Measurements from ENCODE around the gene ILDR2.
A peak's percentile ranks its signal among the peaks of the same experiment; 100 is the strongest.

The ILDR2 gene, protein sequence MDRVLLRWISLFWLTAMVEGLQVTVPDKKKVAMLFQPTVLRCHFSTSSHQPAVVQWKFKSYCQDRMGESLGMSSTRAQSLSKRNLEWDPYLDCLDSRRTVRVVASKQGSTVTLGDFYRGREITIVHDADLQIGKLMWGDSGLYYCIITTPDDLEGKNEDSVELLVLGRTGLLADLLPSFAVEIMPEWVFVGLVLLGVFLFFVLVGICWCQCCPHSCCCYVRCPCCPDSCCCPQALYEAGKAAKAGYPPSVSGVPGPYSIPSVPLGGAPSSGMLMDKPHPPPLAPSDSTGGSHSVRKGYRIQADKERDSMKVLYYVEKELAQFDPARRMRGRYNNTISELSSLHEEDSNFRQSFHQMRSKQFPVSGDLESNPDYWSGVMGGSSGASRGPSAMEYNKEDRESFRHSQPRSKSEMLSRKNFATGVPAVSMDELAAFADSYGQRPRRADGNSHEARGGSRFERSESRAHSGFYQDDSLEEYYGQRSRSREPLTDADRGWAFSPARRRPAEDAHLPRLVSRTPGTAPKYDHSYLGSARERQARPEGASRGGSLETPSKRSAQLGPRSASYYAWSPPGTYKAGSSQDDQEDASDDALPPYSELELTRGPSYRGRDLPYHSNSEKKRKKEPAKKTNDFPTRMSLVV

DNA sequence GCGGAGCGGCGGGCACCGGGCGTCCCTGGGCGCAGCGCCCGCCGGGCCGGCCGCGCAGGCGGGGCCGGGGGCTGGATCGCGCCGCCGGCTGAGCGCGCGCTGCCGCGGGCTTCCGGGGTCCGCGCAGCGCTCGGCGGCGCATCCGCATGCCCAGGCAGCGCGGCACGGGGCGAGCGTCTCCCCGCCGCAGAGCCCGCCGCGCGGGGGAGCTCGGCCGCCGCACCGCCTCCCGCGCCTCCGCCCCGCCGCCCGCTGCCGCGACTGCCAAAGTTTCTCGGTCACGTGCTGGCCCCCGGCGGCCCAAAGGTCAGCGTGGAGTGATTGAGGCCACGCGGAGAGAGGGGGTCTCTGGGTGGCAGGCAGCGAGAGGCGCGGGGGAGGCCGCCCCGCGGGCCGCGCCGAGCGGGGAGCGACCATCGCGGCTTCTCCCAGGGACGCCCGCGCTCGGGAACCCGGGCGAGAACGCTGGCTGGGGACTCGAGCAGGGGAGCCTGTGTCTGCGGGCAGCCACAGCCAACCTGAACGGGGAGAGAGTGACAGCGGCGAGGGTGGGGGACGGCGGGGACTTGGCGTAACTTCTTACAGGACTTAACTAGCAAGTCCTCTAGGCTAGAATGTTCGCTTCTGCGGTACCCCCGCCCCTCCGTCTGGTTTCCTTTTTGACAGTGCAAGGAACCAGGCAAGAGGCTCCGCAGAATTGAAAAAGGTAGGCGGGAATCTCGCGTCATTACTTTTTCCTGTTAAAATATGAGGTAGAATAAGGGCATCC lies at the start of gene ILDR2:
TSS of gene ILDR2 (minus strand) at position 180 of the 769 bp plus-strand sequence. CDS start 272 bp downstream, outside the sequence.
- DNase-seq, result peak; percentile 68

DNA sequence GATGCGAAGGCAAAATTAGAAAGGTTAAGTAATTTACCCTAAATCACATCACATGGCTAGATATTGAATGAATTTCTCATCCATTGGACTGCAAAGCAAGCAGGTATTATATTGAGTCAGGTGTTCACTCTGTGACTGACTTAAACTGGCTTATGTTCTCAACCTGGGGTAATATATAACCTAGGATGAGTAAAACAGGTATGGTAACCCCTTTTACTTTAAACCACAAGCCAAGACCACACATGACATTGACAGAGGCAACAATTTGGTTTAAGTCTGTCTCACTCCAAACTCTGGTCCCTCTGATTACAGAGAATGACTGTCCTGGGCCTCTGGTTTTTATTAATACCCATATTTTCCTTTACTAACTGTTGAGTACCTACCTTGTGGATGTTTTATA lies 47.0 kb upstream of the ILDR2 start:
- no peak for DNase-seq

DNA sequence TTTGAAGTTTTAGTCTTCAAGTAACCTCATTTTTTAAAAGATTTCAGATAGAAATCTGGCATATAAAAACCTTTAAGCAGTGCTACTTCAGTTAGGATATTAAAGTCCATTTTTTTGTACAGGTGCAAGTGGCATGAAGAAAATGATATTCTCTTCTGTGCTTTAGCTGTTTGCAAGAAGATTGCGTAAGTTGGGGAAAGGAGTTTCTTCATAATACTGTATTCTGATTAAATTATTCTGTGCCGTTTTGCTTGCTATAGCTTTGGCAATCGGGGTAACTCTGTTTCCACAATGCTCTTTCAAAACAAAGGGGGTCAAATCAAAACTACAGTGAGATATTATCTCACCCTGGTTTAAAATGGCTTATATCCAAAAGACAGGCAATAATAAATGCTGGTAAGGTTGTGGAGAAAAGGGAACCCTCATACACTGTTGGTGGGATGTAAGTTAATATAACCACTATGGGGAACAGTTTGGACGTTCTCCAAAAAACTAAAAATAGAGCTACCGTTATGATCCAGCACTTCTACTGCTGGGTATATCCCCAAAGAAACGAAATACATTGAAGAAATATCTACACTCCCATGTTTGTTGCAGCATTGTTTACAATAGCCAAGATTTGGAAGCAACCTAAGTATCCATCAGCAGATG lies 40.9 kb upstream of the ILDR2 start:
- no peak for DNase-seq

DNA sequence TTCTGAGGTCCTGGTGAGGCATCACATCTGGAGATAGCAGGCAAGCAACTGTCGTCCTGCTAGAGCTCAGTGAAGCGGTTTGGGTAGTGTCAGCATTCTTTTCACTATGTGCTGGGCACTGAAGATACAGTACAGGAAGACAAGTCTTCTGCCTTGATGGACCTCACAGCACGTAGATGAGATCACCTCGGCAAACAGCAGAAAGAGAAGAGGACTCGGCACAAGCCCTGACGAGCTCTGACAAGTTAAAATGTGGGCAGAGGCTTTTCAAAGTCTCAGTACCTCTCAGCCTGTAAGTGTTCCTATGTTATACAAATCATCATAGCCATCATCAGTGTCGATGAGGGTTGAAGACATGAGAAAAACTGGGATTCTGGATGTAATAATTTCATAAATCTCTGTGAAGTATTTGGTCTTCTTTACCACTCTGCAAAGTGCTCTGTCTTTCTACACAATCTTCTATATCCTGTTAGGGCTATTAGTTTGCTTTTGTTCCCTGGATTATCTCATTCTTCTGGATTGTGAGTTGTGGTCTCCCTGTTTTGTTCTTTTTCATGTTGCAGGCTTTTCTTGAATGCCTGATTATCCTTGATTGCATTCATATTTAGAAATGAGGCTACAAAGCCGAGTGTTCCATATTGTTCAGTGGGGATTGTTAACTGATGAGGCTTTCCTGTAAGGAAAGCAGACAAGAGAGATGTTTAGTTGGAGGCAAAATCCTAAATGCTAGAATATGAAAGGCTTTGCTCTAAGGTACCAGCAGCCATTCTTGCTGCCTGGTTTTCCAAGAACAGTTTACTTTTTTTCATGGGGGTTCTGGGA lies 38.0 kb upstream of the ILDR2 start:
- no peak for DNase-seq

DNA sequence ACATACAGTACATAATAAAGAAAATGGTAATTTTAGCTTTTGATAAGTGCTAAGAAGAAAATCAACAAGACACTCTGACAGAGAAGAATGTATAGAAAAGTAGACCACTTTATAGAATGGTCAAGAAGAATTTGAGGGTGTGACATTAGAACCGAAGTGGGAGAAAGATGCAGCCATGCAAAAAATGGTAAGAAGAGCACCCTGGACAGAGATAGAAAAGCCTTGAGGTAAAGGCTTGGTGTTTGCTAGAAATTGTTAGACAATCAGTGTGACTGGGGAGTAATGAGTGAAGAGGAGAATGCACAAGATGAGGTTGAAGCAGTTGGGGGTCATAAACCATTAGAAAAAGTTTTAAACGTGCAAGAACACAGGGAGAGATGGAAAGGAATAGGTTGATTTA lies 37.2 kb upstream of the ILDR2 start:
- DNase-seq, result no peak

DNA sequence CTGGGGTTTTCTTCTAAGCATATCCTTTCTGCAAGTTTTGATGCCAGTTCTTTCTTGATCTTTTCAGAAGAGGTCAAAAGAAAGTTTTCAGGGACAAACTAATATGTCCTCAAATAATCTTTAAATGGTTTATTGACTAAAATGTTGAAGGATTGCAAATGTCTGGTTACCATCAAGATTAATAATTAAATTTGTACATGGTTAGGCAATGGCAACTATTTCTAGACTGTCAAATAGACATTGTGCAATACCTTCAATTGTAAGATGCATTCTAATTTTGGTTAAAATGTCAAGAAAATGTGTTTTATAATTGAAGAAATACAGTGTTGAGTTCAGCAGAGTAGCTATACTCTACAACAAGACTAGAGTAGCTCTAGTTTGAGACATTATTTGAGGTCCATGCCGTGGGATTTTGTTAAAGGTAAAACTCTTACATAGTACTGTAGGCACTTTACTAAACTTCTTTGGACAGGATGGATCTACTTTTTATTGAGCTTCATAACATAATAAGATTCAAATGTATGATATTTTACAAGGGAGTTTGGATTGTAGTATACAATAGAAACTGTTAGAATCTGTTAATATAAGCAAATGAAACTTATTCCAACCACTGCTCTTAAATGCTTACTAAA lies 36.3 kb upstream of the ILDR2 start:
- DNase-seq, result no peak

DNA sequence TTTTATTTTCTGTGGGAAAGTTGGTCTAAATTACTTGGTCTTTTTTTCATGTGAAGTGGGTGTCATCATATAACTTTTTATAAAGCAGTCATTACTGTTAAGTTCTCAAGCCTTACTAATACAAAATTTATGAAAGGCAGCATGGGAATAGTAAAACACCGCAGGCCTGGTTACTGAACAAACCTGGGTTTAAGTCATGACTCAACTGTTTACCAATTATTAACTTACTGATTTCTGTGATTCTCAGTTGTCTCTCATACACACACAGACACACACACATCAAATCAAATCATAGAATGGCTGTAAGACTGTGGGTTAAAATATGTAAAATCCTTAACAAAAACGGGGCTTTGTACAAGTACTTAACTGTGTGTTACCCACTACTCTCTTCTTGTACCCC lies 28.4 kb upstream of the ILDR2 start:
- DNase-seq, result no peak

DNA sequence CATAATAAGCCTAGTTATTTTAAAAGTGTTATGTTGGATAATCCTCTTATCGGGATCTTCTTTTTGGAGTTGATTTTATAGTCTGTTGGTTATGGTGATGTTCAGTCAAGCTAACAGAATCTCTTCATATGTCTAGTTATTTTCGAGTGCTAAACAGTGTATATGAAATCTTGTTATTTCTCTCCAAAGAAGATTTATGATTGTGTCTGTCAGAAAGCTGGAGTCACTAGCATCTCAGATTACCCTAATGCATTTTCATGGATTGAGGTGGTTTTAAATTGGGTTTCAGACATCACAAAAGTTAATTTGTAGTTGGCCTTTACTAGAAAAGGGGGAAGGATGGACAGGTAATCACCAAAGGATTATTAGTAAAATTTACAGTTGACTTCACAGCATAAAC lies 27.0 kb upstream of the ILDR2 start:
- no peak for DNase-seq

DNA sequence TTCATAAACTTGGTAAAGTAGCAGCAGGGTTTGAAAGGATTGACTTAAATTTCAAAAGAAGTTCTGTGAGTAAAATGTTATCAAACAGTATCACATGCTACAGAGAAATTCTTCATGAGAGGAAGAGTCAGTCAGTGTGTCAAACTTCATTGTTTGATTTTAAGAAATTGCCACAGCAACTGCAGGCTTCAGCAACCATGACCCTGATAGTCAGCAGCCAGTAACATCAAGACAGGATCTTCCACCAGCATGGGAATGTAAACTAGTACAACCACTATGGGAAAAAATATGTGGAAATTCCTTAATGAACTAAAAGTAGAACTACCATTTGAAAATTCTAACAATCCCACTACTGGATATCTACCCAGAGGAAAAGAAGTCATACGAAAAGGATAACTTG lies 25.2 kb upstream of the ILDR2 start:
- DNase-seq, result no peak

DNA sequence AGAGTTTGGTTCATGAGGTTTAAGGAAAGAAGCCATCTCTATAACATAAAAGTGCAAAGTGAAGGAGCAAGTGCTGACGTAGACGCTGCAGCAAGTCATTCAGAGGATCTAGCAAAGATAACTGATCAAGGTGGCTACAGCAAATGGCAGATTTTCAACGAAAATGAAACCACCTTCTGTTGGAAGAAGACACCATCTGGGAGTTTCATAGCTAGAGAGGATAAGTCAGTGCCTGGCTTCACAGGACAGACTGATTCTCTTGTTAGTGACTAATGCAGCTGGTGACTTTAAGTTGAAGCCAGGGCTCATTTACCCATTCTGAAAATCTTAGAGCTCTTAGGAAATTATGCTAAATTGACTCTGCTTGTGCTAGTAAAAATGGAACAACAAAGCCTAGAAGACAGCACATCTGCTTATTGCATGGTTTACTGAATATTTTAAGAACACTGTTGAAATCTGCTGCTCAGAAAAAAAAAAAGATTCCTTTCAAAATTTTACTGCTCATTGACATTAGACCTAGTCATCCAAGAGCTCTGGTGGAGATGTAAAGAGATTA lies 24.2 kb upstream of the ILDR2 start:
- peak; percentile 45 for DNase-seq

DNA sequence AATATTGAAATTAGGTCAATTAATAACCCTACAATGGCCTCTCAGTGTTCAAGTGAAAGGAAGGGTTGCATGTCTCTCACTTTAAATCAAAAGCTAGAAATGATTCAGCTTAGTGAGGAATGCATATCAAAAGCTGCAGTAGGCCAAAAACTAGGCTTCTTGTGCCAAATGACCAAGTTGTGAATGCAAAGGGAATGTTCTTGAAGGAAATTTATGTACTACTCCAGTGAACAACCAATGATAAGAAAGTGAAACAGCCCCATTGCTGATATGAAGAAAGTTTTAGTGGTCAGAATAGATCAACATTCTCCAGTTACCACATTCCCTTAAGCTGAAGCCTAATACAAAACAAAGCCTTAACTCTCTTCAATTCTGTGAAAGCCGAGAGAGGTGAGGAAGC lies 23.7 kb upstream of the ILDR2 start:
- no peak for DNase-seq

DNA sequence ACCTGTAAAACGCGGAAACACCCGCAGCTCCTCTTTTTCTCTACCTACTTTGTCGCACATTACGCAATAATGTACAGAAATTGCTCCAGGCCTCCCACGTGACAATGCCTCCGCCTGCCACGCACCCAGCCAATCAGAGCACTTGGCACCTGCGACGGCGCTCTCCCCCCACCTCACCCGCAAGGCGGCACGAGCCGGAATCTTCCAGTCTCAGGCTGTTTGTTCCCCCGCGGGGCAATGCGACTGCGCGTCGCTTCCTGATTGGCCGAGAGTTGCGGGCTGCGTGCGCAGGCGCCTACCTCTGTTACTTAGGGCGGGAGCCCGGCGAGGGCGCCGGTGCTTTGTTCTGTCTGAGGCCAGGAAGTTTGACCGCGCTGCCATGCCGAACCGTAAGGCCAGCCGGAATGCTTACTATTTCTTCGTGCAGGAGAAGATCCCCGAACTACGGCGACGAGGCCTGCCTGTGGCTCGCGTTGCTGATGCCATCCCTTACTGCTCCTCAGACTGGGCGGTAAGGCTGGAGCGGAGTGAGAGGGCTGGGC lies 13.7 kb upstream of the ILDR2 start, which contains the start of gene MAEL:
TSS of gene MAEL (plus strand) at position 307 of the 542 bp plus-strand sequence. CDS start at position 380, 73 bp downstream.
- no peak for DNase-seq

DNA sequence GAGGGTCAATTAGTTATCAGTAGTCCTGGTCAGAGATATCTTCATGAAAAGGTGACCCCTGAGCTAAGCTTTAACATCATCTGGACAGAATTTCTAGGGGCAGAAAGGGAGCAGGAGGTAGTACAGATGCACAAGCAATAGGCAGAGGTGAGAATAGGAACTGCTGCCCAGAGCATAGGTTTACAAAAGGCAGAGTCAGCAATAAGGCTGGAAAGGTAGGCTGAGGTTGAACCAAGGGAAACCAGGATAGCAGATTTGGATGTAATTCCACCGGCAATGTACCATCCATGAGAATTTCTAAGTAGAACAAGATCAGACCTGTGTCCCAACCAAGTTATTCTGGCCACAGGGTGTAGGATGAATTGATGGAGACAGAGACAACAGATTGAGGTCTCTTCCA lies 6.2 kb upstream of the ILDR2 start:
- DNase-seq, result no peak

DNA sequence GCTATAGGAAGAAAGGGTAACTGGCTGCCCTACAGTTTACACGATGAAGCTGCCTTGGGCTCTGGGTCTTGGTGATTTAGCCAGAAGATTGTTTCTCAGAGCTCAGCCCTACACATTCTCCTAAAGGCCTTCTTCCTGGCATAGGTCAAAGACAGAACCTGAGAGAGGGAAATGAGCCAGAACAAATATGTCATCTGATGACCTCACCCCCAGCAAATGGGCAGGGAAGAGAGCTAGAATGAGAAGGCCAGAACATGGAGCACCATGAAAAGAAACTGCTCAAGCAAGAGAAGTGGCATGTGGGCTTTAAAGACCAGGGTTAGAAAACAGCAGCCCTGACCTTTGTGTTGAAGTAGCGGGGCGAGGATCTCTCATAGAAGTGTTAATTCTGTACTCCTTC lies 5.5 kb upstream of the ILDR2 start:
- DNase-seq, result no peak

DNA sequence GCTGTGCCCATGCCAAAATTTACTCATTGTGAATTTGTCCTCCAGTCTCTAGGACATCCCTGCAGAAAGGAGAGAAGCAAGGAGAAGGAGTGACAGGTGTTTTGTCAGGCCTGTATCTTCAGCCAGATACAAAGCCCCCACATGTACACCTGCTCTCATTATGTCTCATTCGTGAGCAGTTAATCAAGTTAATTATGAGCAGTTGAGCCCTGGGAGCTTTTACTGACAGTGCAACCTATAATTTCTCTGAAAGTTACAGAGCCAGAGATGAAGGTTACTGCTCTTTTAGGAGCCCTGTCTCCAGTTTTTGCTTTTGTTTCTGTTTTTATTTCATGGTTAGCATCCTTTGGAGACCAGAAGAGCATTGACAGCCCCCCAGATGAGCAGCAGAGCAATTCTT lies 5.0 kb upstream of the ILDR2 start:
- no peak for DNase-seq

DNA sequence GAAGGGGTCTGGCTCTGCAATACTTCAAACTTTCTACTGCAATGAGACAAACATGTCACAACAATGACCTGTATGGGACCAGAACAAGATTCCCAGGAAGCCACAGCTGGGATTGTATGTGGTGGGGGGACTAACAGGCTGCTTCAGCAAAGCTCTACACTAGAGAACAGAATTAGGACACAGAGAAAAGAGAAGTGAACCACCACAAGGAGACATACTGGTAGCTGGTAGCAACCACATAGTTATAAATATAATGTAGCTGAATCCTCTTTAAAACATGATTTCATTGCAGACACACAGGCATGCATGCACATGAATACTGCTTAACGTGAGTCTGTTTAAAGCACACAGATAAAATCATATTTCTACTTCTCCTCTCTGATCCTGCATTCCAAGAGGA lies 3.5 kb upstream of the ILDR2 start:
- DNase-seq, result no peak

DNA sequence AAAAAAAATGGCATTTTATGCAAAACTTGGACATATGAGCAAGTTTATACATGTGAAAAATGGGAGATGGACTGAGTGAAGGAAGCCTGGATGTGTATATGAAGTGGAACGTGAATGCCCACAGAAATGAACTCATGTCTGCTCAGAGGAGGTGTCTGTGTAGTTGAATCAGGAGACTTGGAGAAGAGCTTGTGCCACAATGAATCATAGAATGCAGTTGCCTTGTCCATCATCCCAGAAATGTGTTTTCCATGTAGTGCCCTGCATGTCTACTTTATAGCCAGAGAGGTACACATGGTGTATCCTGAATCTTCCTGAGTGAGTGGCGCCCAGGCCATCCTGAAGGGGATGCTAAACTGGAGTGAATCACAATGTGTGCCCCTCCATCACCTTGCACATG lies 2.6 kb upstream of the ILDR2 start:
- DNase-seq, result no peak

DNA sequence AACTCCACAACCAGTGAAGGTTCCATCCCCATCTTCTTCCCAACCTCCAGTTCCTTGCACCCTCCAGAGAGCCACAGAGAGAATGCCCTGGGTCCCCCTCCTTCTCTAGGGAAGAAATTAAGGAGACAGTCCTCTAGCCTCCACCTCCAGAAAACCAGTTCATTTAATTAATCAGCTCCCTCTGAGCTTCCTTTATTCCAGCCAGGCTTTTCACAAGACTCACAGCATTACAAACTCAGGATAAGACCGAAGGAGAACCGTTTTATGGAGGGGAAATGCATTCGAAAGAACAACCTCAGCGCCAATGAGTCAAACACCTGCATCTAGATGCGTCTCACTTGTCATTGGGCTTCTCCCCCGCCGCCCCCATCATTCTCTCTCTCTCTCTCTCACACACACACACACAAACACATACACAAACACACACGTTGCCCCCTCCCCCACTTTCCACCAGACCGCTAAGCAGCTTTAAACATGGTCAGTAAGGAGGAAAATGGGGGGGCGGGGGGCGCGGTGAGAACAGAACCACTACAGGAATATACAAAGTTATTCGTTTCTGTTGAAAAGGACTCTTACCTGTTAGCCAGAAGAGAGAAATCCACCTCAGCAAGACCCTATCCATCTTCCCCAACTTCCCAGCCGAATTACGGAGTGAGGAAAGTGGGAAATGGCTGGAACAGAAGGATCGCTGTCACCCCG lies 544 bp downstream of the ILDR2 start:
- peak; percentile 23 for DNase-seq

DNA sequence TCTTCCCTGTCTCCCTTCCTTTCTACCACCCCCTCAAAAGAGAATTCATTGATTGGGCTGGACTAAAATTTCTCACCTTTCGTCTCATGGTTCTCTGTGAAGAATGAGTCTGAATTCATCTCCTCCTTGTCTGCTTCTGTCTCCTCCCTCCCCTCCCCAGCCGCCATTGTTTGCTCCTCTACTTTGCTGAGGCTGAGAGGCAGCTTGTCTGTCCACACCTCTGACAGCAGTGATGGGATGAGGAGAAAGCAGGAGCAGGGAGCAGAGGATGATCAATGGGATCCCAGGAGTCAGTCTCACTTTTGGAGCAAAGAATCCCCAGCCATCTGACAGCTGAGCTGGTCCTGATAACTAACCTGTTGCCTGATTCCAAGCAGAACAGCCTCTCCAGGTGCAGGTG lies 2.5 kb downstream of the ILDR2 start:
- no peak for DNase-seq

DNA sequence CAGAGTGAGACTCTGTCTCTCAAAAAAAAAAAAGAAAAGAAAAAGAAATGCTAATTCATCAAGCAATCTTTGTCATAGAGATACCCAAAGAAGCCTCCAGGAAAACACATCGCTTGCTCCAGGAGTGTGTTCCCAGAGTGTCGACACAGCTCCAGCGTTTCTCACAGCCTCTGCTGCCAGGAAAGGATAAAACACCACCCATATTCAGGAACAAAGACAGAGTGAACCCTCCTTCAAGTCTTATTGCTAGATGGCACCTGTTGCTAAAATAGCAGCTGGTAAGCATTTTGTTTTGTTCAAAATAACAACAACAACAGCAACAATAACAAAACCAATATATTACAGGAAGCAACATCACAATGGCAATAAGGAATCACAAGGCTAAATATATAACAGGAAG lies 3.1 kb downstream of the ILDR2 start:
- DNase-seq, result no peak

DNA sequence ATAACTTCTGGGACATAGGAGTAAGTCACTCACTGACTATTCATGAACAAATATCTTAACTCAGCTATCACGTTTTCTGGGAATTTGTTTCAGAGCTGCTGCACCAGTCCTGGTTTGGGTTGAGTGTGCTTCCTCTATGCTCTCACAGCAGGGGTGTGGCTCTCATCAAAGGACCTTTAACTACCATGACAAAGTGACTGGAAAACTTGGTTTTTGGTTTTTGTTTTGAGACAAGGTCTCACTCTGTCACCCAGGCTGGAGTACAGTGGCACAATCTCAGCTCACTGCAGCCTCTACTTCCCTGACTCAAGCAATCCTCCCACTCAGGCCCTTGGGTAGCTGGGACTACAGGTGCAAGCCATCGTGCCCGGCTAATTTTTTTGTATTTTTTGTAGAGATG lies 4.1 kb downstream of the ILDR2 start:
- DNase-seq, result no peak
